ENCODE measurements around the gene H3-3A.

The H3-3A gene

GRCh38 chr1:226121049-226121586 lies 58.6 kb downstream of the H3-3A start:
- DNase-seq (ENCODE audit: low spot score in 2 of 2) = no peak
- Mint-ChIP-seq H3K36me3 (no peaks in the 10 kb centered on the region), H3K4me3 (peak overlapping the region; percentile 75), H3K27ac (peak overlapping the region; percentile 94), H3K27me3 (no peaks in the 10 kb centered on the region), H3K4me1 (peaks cover 44% of the 10 kb centered on the region), H3K9me3 (no peaks in the 10 kb centered on the region)
- ATAC-seq (ENCODE audit: low read depth) = no peak
